GM12878 (cell line): Measurements from ENCODE around the gene KPTN. TPM values are rescaled to one million over a fixed set of nuclear protein-coding genes. Genes with fewer than 3 reads are reported as not detected.

Source experiments
- ATAC-seq: fragments of 200-7000 bp; cut with Tn5 transposase; 3 replicates; pipeline ENCODE4 v1.9.1; 2020; ENCODE audit warnings: mild to moderate bottlenecking, moderate library complexity
- BruUV-seq: library from RNA; stranded (reverse); fragments of 400-500 nt; replicated peaks from 2 replicates; lab custom pipeline; 2021; lab: Mats Ljungman, UMichigan
- CTCF ChIA-PET: fragments of 300-600 bp; sonication (Branson Sonifier 250); formaldehyde crosslinking; extraction: SDS; loops from one replicate; lab custom pipeline; 2021; ENCODE audit warnings: inconsistent platforms; lab: Yijun Ruan, JAX
- POLR2A ChIA-PET: fragments of 350-600 bp; formaldehyde crosslinking; extraction: SDS; loops from one replicate; lab custom pipeline; 2021; ENCODE audit warnings: inconsistent platforms; lab: Charles Lee
- RAD21 ChIA-PET: fragments of 300-600 bp; sonication (Branson Sonifier 250); formaldehyde crosslinking; loops from one replicate; lab custom pipeline; 2023; ENCODE audit warnings: antibody characterized with exemption; ENCODE audit not compliant: unreplicated experiment; lab: Charles Lee
- SMC1A ChIA-PET: fragments of 300-600 bp; sonication (Branson Sonifier 250); formaldehyde crosslinking; loops from one replicate; lab custom pipeline; 2023; ENCODE audit not compliant: unreplicated experiment, uncharacterized antibody; lab: Charles Lee
- DNase-seq: peaks from one replicate; pipeline ENCODE4 v3.0.0-alpha.2; 2011; ENCODE audit warnings: low read depth, low spot score
- FAIRE-seq: peaks from 3 replicates; lab custom pipeline; 2011; peaks lifted over from hg19 to GRCh38; lab: Jason Lieb, UNC
- H2AFZ ChIP-seq: 2 replicates; pipeline ENCODE4 v1.6.0; 2011; ENCODE audit warnings: low read depth, low read length, control low read depth; ENCODE audit not compliant: control insufficient read depth
- H3K27ac ChIP-seq: 2 replicates; pipeline ENCODE4 v1.5.1; 2011; ENCODE audit warnings: control low read depth; ENCODE audit not compliant: control insufficient read depth, insufficient read depth
- H3K27me3 ChIP-seq, 2 experiments: replicated peaks in 1 of 2; 2 replicates each; pipeline versions ENCODE4 v1.6.0 to v1.6.1; 2011; ENCODE audit warnings: low read length in 1 of 2; ENCODE audit not compliant: control insufficient read depth in 2 of 2, insufficient read depth in 2 of 2
- H3K36me3 ChIP-seq, 2 experiments: 2 replicates each; pipeline ENCODE4 v1.5.1; 2011; ENCODE audit warnings: low read length in 1 of 2; ENCODE audit not compliant: control insufficient read depth in 2 of 2, insufficient read depth in 2 of 2
- H3K4me1 ChIP-seq: 2 replicates; pipeline ENCODE4 v1.6.1; 2011; ENCODE audit warnings: mild to moderate bottlenecking, low read length, moderate library complexity, mixed read lengths; ENCODE audit not compliant: control insufficient read depth, insufficient read depth
- H3K4me2 ChIP-seq: 2 replicates; pipeline ENCODE4 v1.6.0; 2011; ENCODE audit warnings: control low read depth; ENCODE audit not compliant: control insufficient read depth, insufficient read depth
- H3K4me3 ChIP-seq: fragments of 200-600 bp; sonication (generic); 2 replicates; pipeline ENCODE4 v1.5.1; 2016
- H3K79me2 ChIP-seq: 2 replicates; pipeline ENCODE4 v1.6.0; 2011; ENCODE audit warnings: low read length; ENCODE audit not compliant: control insufficient read depth, insufficient read depth
- H3K9ac ChIP-seq: 2 replicates; pipeline ENCODE4 v1.8.0; 2011; ENCODE audit warnings: low read length, control low read depth, mixed read lengths; ENCODE audit not compliant: control insufficient read depth, insufficient read depth
- H3K9me3 ChIP-seq: replicated peaks from 3 replicates; pipeline ENCODE4 v1.5.1; 2011; ENCODE audit warnings: mild to moderate bottlenecking, low read length; ENCODE audit not compliant: control insufficient read depth, insufficient read depth
- H4K20me1 ChIP-seq: 2 replicates; pipeline ENCODE4 v1.6.0; 2011; ENCODE audit not compliant: control insufficient read depth, insufficient read depth
- BHLHE40 ChIP-seq, 2 experiments: fragments of 450-650 bp in 1 of 2; IDR thresholded peaks; 2 replicates each; pipeline ENCODE4 v1.6.1; 2011 to 2017; ENCODE audit warnings: low read depth in 2 of 2, borderline replicate concordance in 1 of 2, improper control_type of control experiment in 1 of 2, low read length in 1 of 2, mild to moderate bottlenecking in 1 of 2
- TCF12 ChIP-seq: IDR thresholded peaks from 2 replicates; pipeline ENCODE4 v1.6.1; 2011; ENCODE audit warnings: low read depth, mild to moderate bottlenecking, low read length
- ZNF207 ChIP-seq: fragments of 450-650 bp; IDR thresholded peaks from 2 replicates; pipeline ENCODE4 v1.6.1; 2014; ENCODE audit warnings: antibody characterized with exemption, mild to moderate bottlenecking, borderline replicate concordance
- WGBS: methylation state at CpG from one replicate; pipeline ENCODE4 v1.1.6; 2016; ENCODE audit warnings: low lambda C conversion rate; ENCODE audit not compliant: insufficient replicate concordance, insufficient coverage; ENCODE audit errors: missing lambda C conversion rate; 5-methylcytosine and 5-hydroxymethylcytosine counted together
- in situ Hi-C: fragments of 300-500 bp; cut with MboI; formaldehyde crosslinking; loops from 9 replicates; pipeline ENCODE4 v1.14.3; 2018; ENCODE audit warnings: mixed read lengths
- intact Hi-C: fragments of 100-400 bp; cut with micrococcal nuclease; formaldehyde crosslinking; loops from one replicate; pipeline ENCODE4 v1.14.2; 2022; ENCODE audit not compliant: unreplicated experiment
- polyA plus RNA-seq, 11 experiments: library from polyadenylated mRNA; depleted of rRNA in 4 of 11; unstranded in 6 of 11; stranded (reverse) in 5 of 11; fragments of >200 nt; fragmentation: Nextera tagmentation in 4 of 11; fragmentation: Illumina TruSeq in 1 of 11; extraction: Ambion mirVana in 4 of 11; extraction: Trizol in 1 of 11; gene quantifications; 1 replicate in 1 of 11; 2 replicates in 10 of 11; pipeline versions ENCODE4 v1.2.1 to v1.2.3, GENCODE V29; 2011 to 2016; ENCODE audit warnings: inconsistent platforms in 2 of 11, missing spikeins in 2 of 11, low read depth in 1 of 11
- total RNA-seq, 4 experiments: library from RNA; depleted of rRNA in 3 of 4; stranded (reverse); fragments of >200 nt in 3 of 4; fragmentation: Illumina TruSeq in 1 of 4; extraction: Trizol in 1 of 4; gene quantifications; 2 replicates each; pipeline versions ENCODE4 v1.2.1 to v1.2.3, GENCODE V29; 2013 to 2021

The KPTN gene
- total and polyA plus RNA-seq, 10 of the 15 experiments (the other 5 are each of a cell fraction or from before 2014, with no cell fraction given), result 0.60 to 10.1 (median 6.0) TPM

DNA sequence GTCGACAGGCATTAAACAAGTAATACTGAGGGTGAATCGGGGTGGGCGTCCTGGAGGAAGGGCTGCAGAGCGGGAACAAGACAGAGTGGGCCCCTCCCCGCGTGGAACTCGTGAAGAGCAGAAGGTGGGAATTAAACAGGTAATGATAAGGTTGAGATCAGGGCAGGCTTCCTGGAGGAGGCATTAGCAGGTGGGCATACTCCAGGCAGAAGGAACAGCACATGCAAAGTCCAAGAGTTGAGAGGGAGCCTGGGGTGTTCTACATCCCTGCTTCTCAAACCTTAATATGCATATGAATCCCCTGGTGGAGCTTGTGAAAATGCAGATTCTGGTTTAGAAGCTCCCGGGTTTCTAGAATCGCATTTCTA lies 35.7 kb downstream of the KPTN start:
- ATAC-seq (no peak), FAIRE-seq (no peak), DNase-seq (no peak)
- Histone ChIP-seq H3K9ac (no peak overlapping the region), H3K27me3 (peaks cover 1 to 7% of the 10 kb centered on the region in 2 experiments; a peak in 3 of 4 replicates), H3K9me3 (no peaks in the 10 kb centered on the region; the same call in 2 of the 3 replicates), H3K4me2 (no peak overlapping the region), H3K36me3 (no peaks in the 10 kb centered on the region), H3K27ac (no peak overlapping the region), H3K4me1 (peaks cover 10% of the 10 kb centered on the region), H4K20me1 (no peaks in the 10 kb centered on the region), H3K79me2 (no peaks in the 10 kb centered on the region), H3K4me3 (no peak overlapping the region), H2AFZ (no peak overlapping the region)
- BruUV-seq, result no TSS peak
- in situ Hi-C loops (no loop called here), intact Hi-C loops (no loop called here)
- ChIA-PET SMC1A (no interaction called here), CTCF (no interaction called here), POLR2A (no interaction called here), RAD21 (no interaction called here)
- TF ChIP-seq ZNF207, result no peak
- 57% methylated on average over 9 of the region's 9 CpGs for WGBS

- RAD21 ChIA-PET, result no interaction called here
- peaks cover 1 to 7% of the 10 kb centered on the region in 2 experiments; a peak in 3 of 4 replicates for H3K27me3 ChIP-seq
Observed at GRCh38 chr19:47447470-47448359, 36.3 kb downstream of the KPTN start.

More at GRCh38 chr19:47447470-47448359, 36.3 kb downstream of the KPTN start:
- Histone ChIP-seq H4K20me1 (no peaks in the 10 kb centered on the region), H3K27ac (no peak overlapping the region), H3K36me3 (no peaks in the 10 kb centered on the region), H3K4me3 (no peak overlapping the region), H2AFZ (no peak overlapping the region), H3K4me2 (no peak overlapping the region), H3K9me3 (no peaks in the 10 kb centered on the region; the same call in 2 of the 3 replicates), H3K79me2 (no peaks in the 10 kb centered on the region), H3K4me1 (peaks cover 10% of the 10 kb centered on the region), H3K9ac (no peak overlapping the region)
- in situ Hi-C loops, result no loop called here
- ChIA-PET SMC1A (no interaction called here), POLR2A (no interaction called here), CTCF (no interaction called here)
- DNase-seq, result no peak
- intact Hi-C loops, result no loop called here
- TF ChIP-seq BHLHE40 (IDR thresholded peaks at IDR 0.05; ENCODE audit: borderline replicate concordance in 1 of 2, low read depth in 2 of 2, low read length in 1 of 2) (peak in 1 of 2 experiments; percentile 36; a peak in 1 of 4 replicates), TCF12 (no peak)
- peak; percentile 53 for ATAC-seq
- BruUV-seq, result no TSS peak
- WGBS, result 50% methylated on average over 58 of the region's 95 CpGs
- no peak for FAIRE-seq
